HepG2 (cell line): ENCODE data around the gene ATG2A. TPM values are rescaled to one million over a fixed set of nuclear protein-coding genes. Genes with fewer than 3 reads are reported as not detected.

Experiments
- BHLHE40 ChIP-seq: IDR thresholded peaks from 2 replicates; pipeline ENCODE4 v1.6.1; 2011; ENCODE audit warnings: low read length, improper control_type of control experiment
- CREB1 ChIP-seq, 2 experiments: fragments of 450-650 bp in 1 of 2; IDR thresholded peaks; 2 replicates each; pipeline ENCODE4 v1.6.1; 2016 to 2017; ENCODE audit warnings: control low read depth in 1 of 2, mild to moderate bottlenecking in 1 of 2, missing compliant biosample characterization in 1 of 2, missing genetic modification characterization in 1 of 2
- DMAP1 ChIP-seq: IDR thresholded peaks from 2 replicates; pipeline ENCODE4 v1.6.1; 2016
- DNMT1 ChIP-seq: sonication (generic); formaldehyde crosslinking; IDR thresholded peaks from 2 replicates; pipeline ENCODE4 v1.5.1; 2020; ENCODE audit warnings: mild to moderate bottlenecking, missing genetic modification reagents
- ETV6 ChIP-seq: sonication (generic); formaldehyde crosslinking; conservative IDR thresholded peaks from 2 replicates; pipeline ENCODE4 v1.4.0; 2020; ENCODE audit warnings: missing genetic modification reagents
- FOXK1 ChIP-seq: sonication (generic); formaldehyde crosslinking; IDR thresholded peaks from 2 replicates; pipeline ENCODE4 v1.4.0; 2020; ENCODE audit warnings: low read depth, missing genetic modification reagents, borderline replicate concordance
- GFI1 ChIP-seq: sonication (generic); formaldehyde crosslinking; IDR thresholded peaks from 2 replicates; pipeline ENCODE4 v1.5.0; 2020; ENCODE audit warnings: missing genetic modification reagents, mild to moderate bottlenecking, borderline replicate concordance
- KDM4B ChIP-seq: sonication (generic); formaldehyde crosslinking; IDR thresholded peaks from 2 replicates; pipeline ENCODE4 v1.4.0; 2020; ENCODE audit warnings: missing genetic modification reagents
- LCORL ChIP-seq, 2 experiments: fragments of 450-650 bp in 1 of 2; sonication (generic) in 1 of 2; formaldehyde crosslinking in 1 of 2; IDR thresholded peaks; 2 replicates each; pipeline versions ENCODE4 v1.5.0 to v1.6.1; 2017 to 2020; ENCODE audit warnings: antibody characterized with exemption in 1 of 2, missing genetic modification reagents in 1 of 2
- MTF2 ChIP-seq: sonication (generic); formaldehyde crosslinking; IDR thresholded peaks from 2 replicates; pipeline ENCODE4 v1.5.0; 2020; ENCODE audit warnings: missing genetic modification reagents, borderline replicate concordance
- NCOR1 ChIP-seq: fragments of 200-600 bp; sonication (generic); IDR thresholded peaks from 2 replicates; pipeline ENCODE4 v1.7.0; 2017; ENCODE audit warnings: antibody characterized with exemption, low read length, borderline replicate concordance
- NFKB2 ChIP-seq: sonication (generic); formaldehyde crosslinking; IDR thresholded peaks from 2 replicates; pipeline ENCODE4 v1.4.0; 2020; ENCODE audit warnings: missing genetic modification reagents, borderline replicate concordance
- PCBP1 ChIP-seq: fragments of 200-400 bp; formaldehyde crosslinking; IDR thresholded peaks from 2 replicates; pipeline ENCODE4 v1.6.1; 2017; ENCODE audit warnings: mild to moderate bottlenecking, low read depth, low read length, borderline replicate concordance
- SAFB2 ChIP-seq: sonication (generic); formaldehyde crosslinking; IDR thresholded peaks from 2 replicates; pipeline ENCODE4 v1.5.1; 2020; ENCODE audit warnings: missing genetic modification reagents, low read depth, mild to moderate bottlenecking, borderline replicate concordance
- ZNF124 ChIP-seq: sonication (generic); formaldehyde crosslinking; IDR thresholded peaks from 2 replicates; pipeline ENCODE4 v1.4.0; 2020; ENCODE audit warnings: missing genetic modification reagents
- ZNF501 ChIP-seq: sonication (generic); formaldehyde crosslinking; IDR thresholded peaks from 2 replicates; pipeline ENCODE4 v1.5.1; 2020; ENCODE audit warnings: mild to moderate bottlenecking, moderate library complexity, missing genetic modification reagents
- ZNF605 ChIP-seq: sonication (generic); formaldehyde crosslinking; IDR thresholded peaks from 2 replicates; pipeline ENCODE4 v1.8.0; 2022; ENCODE audit warnings: mild to moderate bottlenecking, missing genetic modification reagents
- ZNF75D ChIP-seq: sonication (generic); formaldehyde crosslinking; IDR thresholded peaks from 2 replicates; pipeline ENCODE4 v1.8.1; 2023; ENCODE audit warnings: missing genetic modification reagents, mild to moderate bottlenecking, borderline replicate concordance
- ZNF772 ChIP-seq: sonication (generic); formaldehyde crosslinking; IDR thresholded peaks from 2 replicates; pipeline ENCODE4 v1.5.0; 2020; ENCODE audit warnings: mild to moderate bottlenecking, missing genetic modification reagents
- ZNF776 ChIP-seq: sonication (generic); formaldehyde crosslinking; IDR thresholded peaks from 2 replicates; pipeline ENCODE4 v1.4.0; 2020; ENCODE audit warnings: mild to moderate bottlenecking, missing genetic modification reagents
- ZNF788 ChIP-seq: sonication (generic); formaldehyde crosslinking; IDR thresholded peaks from 2 replicates; pipeline ENCODE4 v1.5.0; 2020; ENCODE audit warnings: mild to moderate bottlenecking, missing genetic modification reagents, borderline replicate concordance
- ZNF850 ChIP-seq: sonication (generic); formaldehyde crosslinking; conservative IDR thresholded peaks from 2 replicates; pipeline ENCODE4 v1.9.0; 2021; ENCODE audit warnings: mild to moderate bottlenecking, missing genetic modification reagents
- polyA plus RNA-seq, 8 experiments: library from polyadenylated mRNA; depleted of rRNA in 3 of 8; stranded (reverse) in 7 of 8; unstranded in 1 of 8; fragments of >200 nt; fragmentation: Illumina TruSeq in 4 of 8; extraction: Trizol in 4 of 8; gene quantifications; 2 replicates each; pipeline versions ENCODE4 v1.2.1 to v1.2.3, GENCODE V29; 2011 to 2016; ENCODE audit warnings: low read depth in 4 of 8, missing spikeins in 1 of 8, mixed read lengths in 1 of 8; ENCODE audit not compliant: insufficient read depth in 1 of 8
- total RNA-seq, 5 experiments: library from RNA; depleted of rRNA; stranded (reverse); fragments of >200 nt; fragmentation: Illumina TruSeq; extraction: Trizol; gene quantifications; 2 replicates each; pipeline ENCODE4 v1.2.3, GENCODE V29; 2016; ENCODE audit warnings: low read depth in 1 of 5
- TF ChIP-seq, protein P1 (sequence below): sonication (generic); formaldehyde crosslinking; IDR thresholded peaks from 2 replicates; pipeline ENCODE4 v1.4.0; 2020; ENCODE audit warnings: mild to moderate bottlenecking, low read depth, missing genetic modification reagents
- TF ChIP-seq, protein P2 (sequence below): sonication (generic); formaldehyde crosslinking; IDR thresholded peaks from 2 replicates; pipeline ENCODE4 v1.4.0; 2020; ENCODE audit warnings: missing genetic modification reagents
- TF ChIP-seq, protein P3 (sequence below): sonication (generic); formaldehyde crosslinking; IDR thresholded peaks from 2 replicates; pipeline ENCODE4 v1.8.1; 2023; ENCODE audit warnings: mild to moderate bottlenecking, inconsistent platforms, moderate library complexity, missing genetic modification reagents, borderline replicate concordance

Gene ATG2A
- total and polyA plus RNA-seq, 2 of the 13 experiments (the other 11 are each of a cell fraction or from before 2014, with no cell fraction given): 6.7 to 8.0 TPM

DNA sequence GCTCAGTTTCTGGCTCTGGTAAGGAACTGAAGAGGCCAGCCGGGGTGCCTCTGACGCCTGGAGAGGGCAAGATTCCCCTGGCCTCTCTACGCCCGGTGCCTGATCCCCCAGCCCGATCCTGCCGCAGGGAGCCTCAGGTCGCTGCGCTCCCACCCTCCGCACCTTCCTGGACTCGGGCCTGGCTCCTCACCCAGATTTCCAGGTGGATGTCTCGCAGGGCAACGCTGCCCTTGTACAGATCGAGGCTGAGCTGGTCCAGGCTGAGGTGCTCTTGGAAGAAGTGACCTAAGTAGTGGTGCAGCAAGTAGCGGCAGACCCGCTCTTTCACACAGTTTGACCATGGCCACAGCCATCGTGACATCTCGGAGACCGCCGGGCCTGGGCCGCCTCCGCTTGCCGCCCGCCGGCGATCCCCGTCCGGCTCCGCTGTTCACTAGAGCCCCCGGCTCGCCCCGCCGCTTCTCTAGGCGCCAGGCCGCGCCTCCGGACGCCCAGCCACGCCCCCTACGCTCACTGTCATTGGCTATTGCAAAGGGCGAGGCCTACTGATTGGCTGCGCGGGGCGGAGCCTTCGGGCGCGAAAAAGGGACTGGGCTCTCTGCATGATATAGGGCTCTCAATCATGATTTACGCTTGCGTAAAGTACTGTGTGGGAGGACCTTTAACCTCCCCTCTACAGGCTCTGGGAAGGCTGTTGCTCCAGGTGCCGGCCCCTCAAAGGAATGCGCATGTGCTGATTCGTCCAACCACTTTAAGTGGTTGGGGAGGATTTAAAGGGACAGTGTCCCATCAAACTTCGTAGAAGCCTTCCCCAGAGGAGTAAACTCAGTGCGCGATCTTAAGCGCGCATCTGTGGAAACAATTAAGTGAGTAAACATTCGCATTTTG is at the start of gene ATG2A (continued):
- no peak for TF ChIP-seq PCBP1
- no peak for TF ChIP-seq SAFB2
- TF ChIP-seq ZNF788 (CRISPR knock-in tag): peak; percentile 45; the same call in 1 of the 2 replicates
- peak; percentile 34; the same call in 1 of the 2 replicates for TF ChIP-seq KDM4B (CRISPR knock-in tag)
- TF ChIP-seq NFKB2 (CRISPR knock-in tag): peak; percentile 81; the same call in 1 of the 2 replicates
- TF ChIP-seq FOXK1: peak; percentile 56; the same call in 1 of the 2 replicates
- TF ChIP-seq NCOR1: no peak; the same call in 1 of the 2 replicates
- TF ChIP-seq ZNF75D (CRISPR knock-in tag): no peak
- no peak for TF ChIP-seq ZNF850 (CRISPR knock-in tag)
- TF ChIP-seq DMAP1 (CRISPR knock-in tag): no peak
- peak; percentile 49; the same call in 1 of the 2 replicates for TF ChIP-seq CREB1 (IDR thresholded peaks at IDR 0.05)
- peak; percentile 65 for TF ChIP-seq CREB1 (CRISPR knock-in tag; IDR thresholded peaks at IDR 0.05)
- peak; percentile 23; the same call in 1 of the 2 replicates for TF ChIP-seq ZNF124 (CRISPR knock-in tag)
- TF ChIP-seq ETV6 (CRISPR knock-in tag): peak; percentile 55; the same call in 1 of the 2 replicates
- peak; percentile 69; the same call in 1 of the 2 replicates for TF ChIP-seq ZNF772 (CRISPR knock-in tag)
- peak; percentile 76 for TF ChIP-seq ZNF605 (CRISPR knock-in tag)
- no peak for TF ChIP-seq LCORL (IDR thresholded peaks at IDR 0.05)
- peak; percentile 77 for TF ChIP-seq LCORL (CRISPR knock-in tag; IDR thresholded peaks at IDR 0.05)
- TF ChIP-seq BHLHE40: peak; percentile 50; the same call in 1 of the 2 replicates
- TF ChIP-seq, protein P1, sequence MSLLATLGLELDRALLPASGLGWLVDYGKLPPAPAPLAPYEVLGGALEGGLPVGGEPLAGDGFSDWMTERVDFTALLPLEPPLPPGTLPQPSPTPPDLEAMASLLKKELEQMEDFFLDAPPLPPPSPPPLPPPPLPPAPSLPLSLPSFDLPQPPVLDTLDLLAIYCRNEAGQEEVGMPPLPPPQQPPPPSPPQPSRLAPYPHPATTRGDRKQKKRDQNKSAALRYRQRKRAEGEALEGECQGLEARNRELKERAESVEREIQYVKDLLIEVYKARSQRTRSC (CRISPR knock-in tag): no peak
- TF ChIP-seq DNMT1 (CRISPR knock-in tag): 0 out of 2 replicates have a peak, but pooled peaks have one; percentile 75
- TF ChIP-seq, protein P2, sequence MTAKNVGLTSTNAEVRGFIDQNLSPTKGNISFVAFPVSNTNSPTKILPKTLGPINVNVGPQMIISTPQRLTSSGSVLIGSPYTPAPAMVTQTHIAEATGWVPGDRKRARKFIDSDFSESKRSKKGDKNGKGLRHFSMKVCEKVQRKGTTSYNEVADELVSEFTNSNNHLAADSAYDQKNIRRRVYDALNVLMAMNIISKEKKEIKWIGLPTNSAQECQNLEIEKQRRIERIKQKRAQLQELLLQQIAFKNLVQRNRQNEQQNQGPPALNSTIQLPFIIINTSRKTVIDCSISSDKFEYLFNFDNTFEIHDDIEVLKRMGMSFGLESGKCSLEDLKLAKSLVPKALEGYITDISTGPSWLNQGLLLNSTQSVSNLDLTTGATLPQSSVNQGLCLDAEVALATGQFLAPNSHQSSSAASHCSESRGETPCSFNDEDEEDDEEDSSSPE (CRISPR knock-in tag): peak; percentile 86
- peak; percentile 44; the same call in 1 of the 2 replicates for TF ChIP-seq GFI1 (CRISPR knock-in tag)
- TF ChIP-seq ZNF776 (CRISPR knock-in tag): 0 out of 2 replicates have a peak, but pooled peaks have one; percentile 57
- 0 out of 2 replicates have a peak, but pooled peaks have one; percentile 37 for TF ChIP-seq MTF2 (CRISPR knock-in tag)
- peak; percentile 66; the same call in 1 of the 2 replicates for TF ChIP-seq ZNF501 (CRISPR knock-in tag)
- TF ChIP-seq, protein P3, sequence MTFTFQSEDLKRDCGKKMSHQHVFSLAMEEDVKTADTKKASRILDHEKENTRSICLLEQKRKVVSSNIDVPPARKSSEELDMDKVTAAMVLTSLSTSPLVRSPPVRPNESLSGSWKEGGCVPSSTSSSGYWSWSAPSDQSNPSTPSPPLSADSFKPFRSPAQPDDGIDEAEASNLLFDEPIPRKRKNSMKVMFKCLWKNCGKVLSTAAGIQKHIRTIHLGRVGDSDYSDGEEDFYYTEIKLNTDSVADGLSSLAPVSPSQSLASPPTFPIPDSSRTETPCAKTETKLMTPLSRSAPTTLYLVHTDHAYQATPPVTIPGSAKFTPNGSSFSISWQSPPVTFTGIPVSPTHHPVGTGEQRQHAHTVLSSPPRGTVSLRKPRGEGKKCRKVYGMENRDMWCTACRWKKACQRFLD (CRISPR knock-in tag): no peak
